Measurements from ENCODE around the gene RNF2. TPM values are rescaled to one million over a fixed set of nuclear protein-coding genes. Genes with fewer than 3 reads are reported as not detected.

The RNF2 gene
- total RNA-seq, 1 experiment from 2014 or later, result 75.3 TPM

DNA sequence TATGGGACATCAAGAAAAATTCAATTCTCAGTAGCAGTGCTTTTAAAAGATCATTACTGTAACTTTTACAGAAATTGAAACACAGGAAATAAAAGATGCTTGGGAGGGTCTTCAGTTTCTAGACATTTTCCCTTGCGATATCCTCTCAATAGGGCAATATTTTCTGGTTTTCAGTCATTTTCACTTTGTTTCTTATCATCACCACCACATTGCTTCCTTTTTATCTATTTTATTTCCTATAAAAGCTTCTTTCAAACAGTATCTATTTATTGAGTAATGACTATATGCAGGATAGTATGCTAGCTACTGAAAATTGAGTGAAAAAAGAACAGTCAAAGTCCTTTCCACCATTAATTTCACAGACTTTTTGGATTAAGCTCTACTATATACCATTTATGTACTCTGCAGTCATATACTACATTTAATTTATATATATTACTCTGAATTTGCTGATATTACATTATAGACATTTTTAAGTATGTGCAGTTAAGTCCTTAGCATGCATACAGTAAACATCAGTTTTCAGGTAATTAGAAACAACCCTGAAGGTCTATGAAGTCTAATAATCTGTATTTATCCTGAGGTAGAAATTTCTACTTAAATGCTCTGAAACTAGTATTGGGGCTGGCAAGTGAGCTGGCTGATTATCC is 92.7 kb downstream of the RNF2 start:
- Histone ChIP-seq H2BK5ac (ENCODE audit: insufficient read length, low read length) (no peak overlapping the region), H2AFZ (ENCODE audit: low read length) (no peak overlapping the region), H3K23ac (ENCODE audit: insufficient read length, low read depth, low read length) (no peak overlapping the region), H2BK15ac (ENCODE audit: low read depth, low read length) (no peak overlapping the region), H3K79me2 (ENCODE audit: insufficient read depth, low read length) (no peaks in the 10 kb centered on the region), H3K9me3 (ENCODE audit: control insufficient read depth, low read depth, low read length) (no peaks in the 10 kb centered on the region), H3T11ph (ENCODE audit: low read length) (no peak overlapping the region), H2AK5ac (ENCODE audit: insufficient read length, low read length) (no peak overlapping the region), H3K56ac (ENCODE audit: insufficient read length, low read depth, low read length) (no peak overlapping the region), H4K91ac (ENCODE audit: insufficient read length, low read depth, low read length) (no peak overlapping the region), H2BK120ac (ENCODE audit: low read depth, low read length, poor library complexity, severe bottlenecking) (no peak overlapping the region), H3K23me2 (ENCODE audit: insufficient read length, low read depth, low read length, poor library complexity, severe bottlenecking) (no peaks in the 10 kb centered on the region), H3K9ac (ENCODE audit: extremely low read depth, insufficient read length, low read length) (no peak overlapping the region), H3K4me2 (ENCODE audit: insufficient read depth, insufficient read length, low read length) (no peak overlapping the region), H3K79me1 (ENCODE audit: insufficient read depth, low read depth, low read length, poor library complexity, severe bottlenecking) (no peaks in the 10 kb centered on the region), H3K4me1 (ENCODE audit: insufficient read depth, low read length) (no peaks in the 10 kb centered on the region), H4K20me1 (ENCODE audit: control insufficient read depth, insufficient read depth, insufficient read length) (no peaks in the 10 kb centered on the region), H3K14ac (ENCODE audit: insufficient read depth, low read length) (no peak overlapping the region), H2BK12ac (ENCODE audit: insufficient read length, low read depth, low read length) (no peak overlapping the region), H3K4ac (ENCODE audit: low read depth, low read length) (no peak overlapping the region), H2BK20ac (ENCODE audit: low read depth, low read length, poor library complexity, severe bottlenecking) (no peak overlapping the region), H3K27me3 (ENCODE audit: insufficient read depth, low read length) (no peaks in the 10 kb centered on the region), H3K27ac (ENCODE audit: insufficient read length, low read depth, low read length) (no peak overlapping the region), H3K18ac (ENCODE audit: insufficient read length, low read depth, low read length) (no peak overlapping the region), H4K8ac (replicated peaks; ENCODE audit: insufficient read length, low read depth, low read length) (no peak overlapping the region), H4K5ac (ENCODE audit: insufficient read length, low read depth, low read length) (no peak overlapping the region)
- Mint-ChIP-seq H3K27me3 (ENCODE audit: low read depth) (no peaks in the 10 kb centered on the region), H3K36me3 (ENCODE audit: insufficient read depth in 1 of 3, low read depth in 3 of 3) (peaks cover 12 to 43% (median 28%) of the 10 kb centered on the region in 3 experiments; a peak in 6 of 7 replicates), H3K9me3 (no peaks in the 10 kb centered on the region; a peak in 1 of 5 replicates), H3K4me3 (no peak overlapping the region), H3K27ac (no peak overlapping the region), H3K4me1 (no peaks in the 10 kb centered on the region)
- WGBS (ENCODE audit: extremely low coverage, insufficient read length, low lambda C conversion rate), result no CpG with 5 or more reads among the region's 1 CpG
- no peak for DNase-seq
- TF ChIP-seq, protein P1, sequence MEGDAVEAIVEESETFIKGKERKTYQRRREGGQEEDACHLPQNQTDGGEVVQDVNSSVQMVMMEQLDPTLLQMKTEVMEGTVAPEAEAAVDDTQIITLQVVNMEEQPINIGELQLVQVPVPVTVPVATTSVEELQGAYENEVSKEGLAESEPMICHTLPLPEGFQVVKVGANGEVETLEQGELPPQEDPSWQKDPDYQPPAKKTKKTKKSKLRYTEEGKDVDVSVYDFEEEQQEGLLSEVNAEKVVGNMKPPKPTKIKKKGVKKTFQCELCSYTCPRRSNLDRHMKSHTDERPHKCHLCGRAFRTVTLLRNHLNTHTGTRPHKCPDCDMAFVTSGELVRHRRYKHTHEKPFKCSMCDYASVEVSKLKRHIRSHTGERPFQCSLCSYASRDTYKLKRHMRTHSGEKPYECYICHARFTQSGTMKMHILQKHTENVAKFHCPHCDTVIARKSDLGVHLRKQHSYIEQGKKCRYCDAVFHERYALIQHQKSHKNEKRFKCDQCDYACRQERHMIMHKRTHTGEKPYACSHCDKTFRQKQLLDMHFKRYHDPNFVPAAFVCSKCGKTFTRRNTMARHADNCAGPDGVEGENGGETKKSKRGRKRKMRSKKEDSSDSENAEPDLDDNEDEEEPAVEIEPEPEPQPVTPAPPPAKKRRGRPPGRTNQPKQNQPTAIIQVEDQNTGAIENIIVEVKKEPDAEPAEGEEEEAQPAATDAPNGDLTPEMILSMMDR (conservative IDR thresholded peaks at IDR 0.05), result no peak
